Uterus (tissue), 2 donors: ENCODE results near the gene LRRC4C.

Source experiments
- POLR2A ChIP-seq, 2 donors: fragments of 450-650 bp; IDR thresholded peaks; one replicate each; pipeline ENCODE4 v1.6.1; 2016; ENCODE audit warnings: antibody characterized with exemption in 2 of 2, mild to moderate bottlenecking in 1 of 2, moderate library complexity in 1 of 2
- TF ChIP-seq, protein P1 (sequence below), 4 experiments: fragments of 200-600 bp in 2 of 4; fragments of 450-650 bp in 2 of 4; sonication (generic) in 2 of 4; IDR thresholded peaks; one replicate each; pipeline ENCODE4 v1.5.1; 2016 to 2019; ENCODE audit warnings: antibody characterized with exemption in 4 of 4, mild to moderate bottlenecking in 2 of 4, moderate library complexity in 1 of 4

DNA sequence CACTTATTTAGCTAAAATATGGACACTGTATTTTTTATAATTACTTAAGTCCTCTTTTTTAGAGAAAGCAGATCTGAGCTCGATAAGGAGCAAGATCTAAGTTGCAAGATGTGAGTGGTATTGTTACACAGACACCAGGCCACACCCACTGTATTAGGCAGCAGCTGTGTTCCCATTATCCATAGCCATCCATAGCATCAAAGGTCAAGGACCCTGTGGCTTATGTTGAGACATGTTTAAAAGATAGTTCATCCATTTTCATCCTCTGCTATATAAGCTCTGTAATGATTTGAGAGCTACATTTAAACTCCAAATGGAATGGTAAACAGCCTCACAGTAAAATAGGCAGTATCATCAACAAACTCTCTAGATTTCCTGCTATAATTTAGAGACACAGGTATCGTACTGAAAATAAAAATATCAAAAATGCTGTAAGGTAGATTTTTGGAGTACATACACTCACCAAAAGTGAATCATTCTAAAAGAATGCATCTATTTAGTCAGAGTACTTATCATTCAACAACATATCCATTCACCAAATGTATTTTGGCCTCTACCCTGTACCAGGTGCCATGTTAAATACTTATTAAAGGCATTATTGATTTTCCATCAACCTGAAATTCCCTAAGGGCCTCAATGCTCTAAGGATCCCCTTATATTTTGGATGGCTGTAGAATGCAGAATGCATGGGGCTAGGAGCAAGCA, 574.0 kb downstream of the LRRC4C start:
- TF ChIP-seq, protein P1, sequence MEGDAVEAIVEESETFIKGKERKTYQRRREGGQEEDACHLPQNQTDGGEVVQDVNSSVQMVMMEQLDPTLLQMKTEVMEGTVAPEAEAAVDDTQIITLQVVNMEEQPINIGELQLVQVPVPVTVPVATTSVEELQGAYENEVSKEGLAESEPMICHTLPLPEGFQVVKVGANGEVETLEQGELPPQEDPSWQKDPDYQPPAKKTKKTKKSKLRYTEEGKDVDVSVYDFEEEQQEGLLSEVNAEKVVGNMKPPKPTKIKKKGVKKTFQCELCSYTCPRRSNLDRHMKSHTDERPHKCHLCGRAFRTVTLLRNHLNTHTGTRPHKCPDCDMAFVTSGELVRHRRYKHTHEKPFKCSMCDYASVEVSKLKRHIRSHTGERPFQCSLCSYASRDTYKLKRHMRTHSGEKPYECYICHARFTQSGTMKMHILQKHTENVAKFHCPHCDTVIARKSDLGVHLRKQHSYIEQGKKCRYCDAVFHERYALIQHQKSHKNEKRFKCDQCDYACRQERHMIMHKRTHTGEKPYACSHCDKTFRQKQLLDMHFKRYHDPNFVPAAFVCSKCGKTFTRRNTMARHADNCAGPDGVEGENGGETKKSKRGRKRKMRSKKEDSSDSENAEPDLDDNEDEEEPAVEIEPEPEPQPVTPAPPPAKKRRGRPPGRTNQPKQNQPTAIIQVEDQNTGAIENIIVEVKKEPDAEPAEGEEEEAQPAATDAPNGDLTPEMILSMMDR (IDR thresholded peaks at IDR 0.05) = no peak
- no peak for TF ChIP-seq POLR2A (IDR thresholded peaks at IDR 0.05)
